HG03108 (cell line): ENCODE results near the gene HTT.

Experiments used
- ATAC-seq: cut with Tn5 transposase; IDR thresholded peaks from one replicate; pipeline ENCODE4 v1.9.1; 2021; ENCODE audit warnings: moderate library complexity; ENCODE audit not compliant: unreplicated experiment

HTT gene

DNA sequence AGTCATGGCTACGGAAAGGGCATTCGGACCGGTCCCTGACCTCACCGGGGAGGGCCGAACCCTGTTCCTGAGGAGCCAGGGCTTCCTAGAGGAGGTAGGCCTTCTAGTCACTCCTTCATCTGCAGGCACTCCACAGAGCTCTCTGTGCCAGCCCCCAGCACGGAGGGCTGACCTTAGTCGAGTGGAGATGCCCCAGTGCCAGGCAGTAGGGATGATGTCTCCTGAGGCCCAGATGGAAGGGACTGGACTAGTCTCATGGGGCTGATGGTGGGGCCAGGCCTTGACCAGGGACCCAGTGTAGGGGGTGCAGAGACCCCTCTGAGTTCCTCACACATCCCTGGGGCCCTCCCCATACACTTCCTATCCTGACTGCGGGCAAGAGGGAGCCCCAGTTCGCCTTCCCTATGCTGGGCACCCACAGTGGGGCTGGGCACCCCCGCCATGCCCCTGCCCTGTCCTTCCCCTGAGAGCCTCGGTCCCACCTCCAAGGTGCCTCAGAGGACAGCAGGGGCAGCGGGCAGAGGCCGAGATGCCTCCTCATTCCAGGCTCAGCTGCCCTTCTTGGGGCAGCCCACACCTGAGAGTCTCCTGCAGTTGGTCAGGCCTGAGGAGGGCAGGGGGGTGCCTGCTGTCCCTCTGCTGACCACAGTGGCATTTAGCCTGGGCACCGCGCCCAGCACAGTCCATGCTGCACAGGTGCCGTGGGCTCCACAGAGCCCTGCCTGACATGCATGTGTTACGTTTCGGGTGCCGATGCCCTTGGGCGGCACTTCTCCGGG lies 173.1 kb downstream of the HTT start:
- no peak for ATAC-seq

DNA sequence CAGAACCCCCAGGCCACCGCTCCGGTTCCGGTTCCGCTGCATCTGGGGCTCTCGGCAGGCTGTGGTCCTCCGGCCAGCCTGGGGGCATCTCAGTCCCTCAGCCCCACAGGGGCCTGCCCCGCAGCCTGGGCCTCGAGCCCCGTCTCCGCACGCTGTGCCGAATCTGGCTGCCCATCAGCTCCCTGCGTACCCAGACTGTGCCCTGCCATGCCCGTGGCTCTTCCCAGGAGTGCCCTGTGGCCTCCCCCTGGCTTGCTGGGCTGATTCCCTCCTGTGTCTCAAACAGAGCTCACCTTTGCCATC lies 173.6 kb downstream of the HTT start:
- no peak for ATAC-seq

GRCh38 chr4:3248811-3249661 lies 174.6 kb downstream of the HTT start, which contains the start of gene MSANTD1:
MSANTD1 (plus strand) TSS chr4:3249159; CDS start chr4:3249223, 64 bp downstream.
- ATAC-seq = no peak

- ATAC-seq = no peak
Measured at GRCh38 chr4:3249711-3250437, 175.4 kb downstream of the HTT start.

DNA sequence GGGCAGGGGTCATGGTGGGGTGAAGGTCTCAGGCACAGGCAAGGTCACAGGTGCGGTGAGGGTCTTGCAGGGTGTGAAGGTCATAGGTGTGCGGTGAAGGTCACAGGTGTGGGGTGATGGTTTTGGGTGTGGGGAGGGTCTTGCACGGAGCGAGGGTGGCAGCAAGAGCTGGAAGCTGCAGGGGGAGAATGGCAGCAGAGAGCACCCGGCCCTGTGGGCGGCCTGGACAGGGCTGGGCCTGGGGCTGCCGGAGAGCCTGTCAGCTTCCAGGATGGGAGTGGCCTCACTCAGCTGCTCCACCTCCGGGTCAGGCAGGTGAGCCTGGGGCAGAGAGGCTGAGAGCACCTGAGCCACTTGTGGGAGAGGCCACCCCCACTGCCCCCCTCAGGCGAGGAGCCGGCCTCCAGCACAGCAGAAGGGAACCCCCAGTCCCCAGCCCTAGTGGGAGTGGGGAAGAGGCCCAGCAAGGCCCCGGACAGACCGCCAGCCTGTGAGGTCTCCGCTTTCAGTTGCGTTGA lies 176.0 kb downstream of the HTT start:
- ATAC-seq = no peak

DNA sequence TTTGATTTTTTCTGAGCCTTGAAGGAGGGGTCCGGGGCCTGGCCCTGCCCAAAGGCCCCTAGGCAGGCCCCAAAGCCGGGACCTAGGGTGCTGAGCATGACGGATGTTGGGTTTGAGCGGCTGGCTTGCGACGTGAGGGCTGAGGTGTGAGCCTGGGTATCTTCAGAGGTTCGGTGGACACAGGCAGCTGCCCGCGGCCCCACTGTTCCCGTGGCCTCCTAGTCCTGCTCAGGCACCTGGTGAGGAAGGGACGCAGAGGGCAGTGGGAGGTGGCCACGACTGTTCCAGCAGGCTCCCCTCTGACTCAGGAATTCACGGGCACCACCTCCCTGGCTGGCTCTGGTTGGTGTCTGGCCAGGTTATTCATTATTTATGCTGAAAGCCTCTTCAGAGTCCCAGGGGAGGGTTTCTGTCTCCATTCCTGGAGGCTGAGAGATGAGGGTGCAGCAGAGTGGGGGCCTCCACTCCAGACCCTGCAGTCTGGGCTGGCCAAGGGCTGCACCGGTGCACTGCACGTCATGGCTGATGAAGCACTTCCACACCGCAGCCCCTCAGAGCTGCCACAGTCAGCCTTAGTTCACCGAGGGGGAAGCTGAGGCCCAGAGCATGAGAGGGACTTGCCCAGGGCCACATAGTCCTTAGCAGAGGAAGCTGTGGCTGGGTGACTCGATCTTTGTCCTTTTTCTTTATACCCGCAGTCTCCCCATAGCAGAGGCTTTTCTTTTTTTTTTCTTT lies 176.6 kb downstream of the HTT start:
- peak; percentile 47 for ATAC-seq

- ATAC-seq = no peak
Measured at GRCh38 chr4:3251691-3252479, 177.4 kb downstream of the HTT start.

DNA sequence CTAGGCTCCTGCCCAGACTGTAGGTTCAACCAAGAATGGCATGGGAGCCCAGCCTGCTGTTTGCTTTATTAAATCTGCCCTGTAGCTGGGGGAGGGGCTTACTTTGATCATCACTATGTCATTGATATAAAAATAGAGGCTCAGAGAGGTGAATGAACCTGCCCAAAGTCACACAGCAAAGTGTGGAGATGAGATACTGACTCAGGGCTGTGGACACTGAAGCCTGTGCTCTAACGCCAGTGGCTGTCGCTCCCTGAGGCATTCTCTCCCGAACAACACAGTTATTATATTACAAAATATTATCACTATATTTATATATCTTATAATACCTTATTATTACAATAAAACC lies 178.0 kb downstream of the HTT start:
- no peak for ATAC-seq

- ATAC-seq = no peak
Measured at GRCh38 chr4:3252831-3253641, 178.6 kb downstream of the HTT start.

GRCh38 chr4:3253808-3254207 lies 179.3 kb downstream of the HTT start:
- ATAC-seq = no peak

DNA sequence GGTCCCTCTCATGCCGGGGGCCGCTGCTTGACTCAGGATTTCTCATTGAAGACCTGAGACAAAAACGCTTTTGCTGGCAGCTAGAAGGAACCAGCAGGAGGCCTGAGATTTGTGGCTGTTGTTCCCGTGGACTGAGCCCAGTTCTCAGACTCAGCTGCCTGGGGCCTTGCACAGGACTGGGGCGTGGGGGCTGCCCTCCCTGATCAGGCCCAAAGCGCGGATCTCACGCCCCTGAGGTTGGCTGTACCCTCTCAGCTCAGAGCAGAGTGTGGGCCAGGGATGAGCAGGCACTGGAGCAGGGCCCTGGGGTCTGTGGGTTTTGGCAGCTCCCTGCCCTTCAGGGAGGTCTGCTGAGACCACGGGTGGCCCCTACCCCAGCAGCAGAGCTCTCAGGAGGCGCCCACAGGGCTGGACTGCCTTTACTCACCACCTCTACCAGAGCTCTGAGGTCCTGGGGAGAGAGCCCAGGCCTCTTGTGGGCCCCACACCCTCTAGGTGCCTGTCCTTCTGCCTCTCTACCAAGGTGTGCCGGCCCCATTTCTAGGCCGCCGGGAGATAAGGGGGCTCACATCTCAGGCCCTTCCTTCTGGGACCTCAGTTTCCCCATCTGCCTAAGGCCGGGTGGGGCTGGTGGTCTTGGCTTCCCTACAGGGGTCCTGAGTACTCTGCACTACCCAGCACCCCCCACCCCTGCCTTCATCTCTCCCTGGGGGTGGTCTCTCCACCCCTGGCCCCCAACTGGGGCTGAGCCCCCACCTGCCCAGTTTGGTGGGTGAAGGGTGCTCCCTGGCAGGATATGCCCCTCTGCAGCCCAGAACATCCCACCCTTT lies 180.0 kb downstream of the HTT start:
- no peak for ATAC-seq

DNA sequence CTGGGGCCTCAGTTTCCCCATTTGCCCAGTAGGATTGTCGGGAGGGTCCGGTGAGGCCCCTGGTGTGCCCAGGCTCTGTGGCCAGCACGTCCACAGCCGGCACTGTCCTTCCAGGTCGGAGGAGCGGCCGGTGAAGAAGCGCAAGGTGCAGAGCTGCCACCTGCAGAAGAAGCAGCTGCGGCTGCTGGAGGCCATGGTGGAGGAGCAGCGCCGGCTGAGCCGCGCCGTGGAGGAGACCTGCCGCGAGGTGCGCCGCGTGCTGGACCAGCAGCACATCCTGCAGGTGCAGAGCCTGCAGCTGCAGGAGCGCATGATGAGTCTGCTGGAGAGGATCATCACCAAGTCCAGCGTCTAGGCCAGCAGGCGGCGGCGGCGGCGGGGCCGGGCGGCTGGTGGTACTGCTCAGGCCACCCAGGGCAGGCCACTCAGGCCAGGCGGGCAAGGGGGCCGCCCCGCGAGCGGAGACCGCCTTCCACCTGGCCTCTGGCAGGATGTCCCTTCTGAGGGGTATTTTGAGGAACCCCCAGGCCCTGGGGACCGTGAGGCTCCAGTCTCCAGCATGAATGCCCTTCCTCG lies 181.2 kb downstream of the HTT start:
- no peak for ATAC-seq

DNA sequence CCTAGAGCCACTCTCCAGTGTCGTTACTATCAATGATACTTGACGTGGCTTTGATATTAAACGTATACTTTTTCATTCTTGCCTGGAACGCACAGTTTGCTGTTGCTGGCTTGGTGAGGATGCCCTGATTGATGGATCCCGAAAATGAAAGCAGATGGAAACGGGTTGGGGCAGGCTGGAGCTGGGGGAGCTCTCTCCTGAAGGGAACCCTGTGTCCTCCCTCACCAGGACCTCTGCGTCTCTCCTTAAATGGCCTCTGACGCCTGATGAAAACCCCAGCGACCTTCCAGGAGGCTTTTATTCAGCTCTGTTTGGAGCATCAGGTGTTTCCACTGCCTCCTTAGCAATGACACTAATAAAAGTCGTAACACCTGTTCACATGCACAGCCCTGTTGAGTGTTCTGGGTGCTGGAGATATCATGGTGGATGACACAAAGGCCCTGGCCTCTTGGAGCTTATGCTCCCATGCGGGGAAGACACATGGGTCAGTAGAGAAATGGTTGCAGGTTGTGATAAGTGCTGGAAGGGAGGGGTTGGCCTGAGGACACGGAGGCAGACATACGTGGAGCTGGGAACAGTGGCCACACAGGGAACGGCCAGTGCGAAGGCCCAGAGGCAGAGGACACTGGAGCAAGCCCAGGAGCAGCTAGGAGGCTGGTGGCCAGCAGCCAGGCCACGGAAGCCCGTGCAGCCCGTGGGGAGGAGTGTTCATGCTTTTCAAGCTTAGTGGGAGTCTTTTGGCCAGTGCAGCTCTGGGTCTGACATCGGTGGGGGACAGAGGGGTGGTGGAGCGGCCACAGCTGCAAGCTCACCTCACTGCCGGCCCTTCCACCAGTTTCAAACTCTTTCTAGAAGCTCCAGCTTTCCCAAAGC lies 182.0 kb downstream of the HTT start:
- no peak for ATAC-seq

DNA sequence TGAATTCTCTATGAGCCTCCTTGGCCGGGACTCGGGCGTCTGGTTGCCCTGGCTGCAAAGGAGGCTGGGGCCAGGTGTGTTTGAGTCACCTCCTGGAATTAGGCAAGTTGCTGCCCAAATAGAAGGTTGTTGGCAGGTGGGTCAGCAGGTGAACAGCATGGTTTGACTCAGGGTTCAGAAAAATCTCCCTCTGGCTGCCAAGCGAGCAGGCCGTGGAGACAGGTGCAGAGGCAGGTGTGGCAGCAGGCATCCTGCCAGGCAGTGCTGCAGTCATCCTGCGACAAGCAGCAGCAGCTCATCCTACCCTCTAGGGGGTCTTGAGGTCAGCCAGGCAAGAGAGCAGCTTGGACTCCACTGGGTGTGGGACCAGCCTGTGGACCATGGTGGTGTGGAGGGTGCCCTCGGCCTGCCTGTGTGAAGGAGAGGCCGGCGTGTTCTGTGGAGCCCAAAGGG lies 182.6 kb downstream of the HTT start:
- ATAC-seq = no peak

DNA sequence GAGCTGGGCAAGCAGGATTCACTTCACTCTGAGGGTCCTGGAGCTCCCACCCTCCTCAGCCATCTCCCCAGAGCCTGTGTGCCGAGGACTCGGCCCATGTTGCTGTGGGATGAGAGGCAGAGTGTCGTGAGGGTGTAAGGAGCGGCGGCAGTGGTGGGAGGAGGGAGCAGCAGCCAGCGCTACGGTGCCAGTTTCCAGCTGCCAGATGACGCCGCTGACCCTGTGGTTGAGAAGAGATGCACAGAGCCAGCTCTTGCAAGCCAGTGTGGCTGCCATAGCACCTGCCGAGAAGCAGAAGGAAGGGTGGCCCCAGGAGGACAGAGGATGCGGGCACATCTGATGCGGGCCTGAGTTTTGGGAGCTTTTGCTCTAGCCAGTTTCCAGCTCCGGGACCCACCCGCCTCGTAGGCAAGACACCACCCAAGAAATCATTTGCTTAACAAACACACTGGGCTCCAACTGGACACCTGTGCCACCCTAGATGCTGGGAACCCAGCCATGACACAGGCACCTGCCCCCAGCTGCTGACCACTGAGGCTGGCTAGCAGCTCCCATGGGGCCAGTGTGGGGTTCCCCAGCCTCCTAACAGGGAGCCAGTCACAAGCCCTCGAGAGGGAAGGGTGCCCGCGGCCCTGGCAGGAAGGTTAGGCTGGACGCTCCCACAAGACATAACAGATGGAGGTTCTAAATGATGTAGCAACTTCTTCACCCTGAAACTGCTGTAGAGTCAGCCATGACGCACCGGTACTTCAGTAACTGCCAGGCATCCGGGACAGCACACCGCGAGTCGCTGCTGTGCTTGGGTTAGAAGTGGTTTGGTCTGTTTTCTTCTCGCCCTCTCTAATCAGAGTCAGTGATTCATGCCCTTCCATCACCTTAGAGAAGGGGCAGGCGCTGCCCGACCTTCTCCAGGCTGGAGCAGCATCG lies 183.3 kb downstream of the HTT start:
- ATAC-seq = peak; percentile 52
